Thyroid gland (tissue), 4 donors: ENCODE measurements around the gene PAPPA2. TPM values are rescaled to one million over a fixed set of nuclear protein-coding genes. Genes with fewer than 3 reads are reported as not detected.
A peak's percentile ranks its signal among the peaks of the same experiment; 100 is the strongest.

Source experiments
- DNase-seq, 2 donors: peaks; one replicate each; pipeline ENCODE4 v3.0.0-alpha.2; 2019
- H3K27ac ChIP-seq, 3 donors: fragments of 200-600 bp; sonication (generic); 1 replicate in 2 of 3; 2 replicates in 1 of 3; pipeline ENCODE4 v1.5.1; 2016 to 2019; ENCODE audit warnings: mild to moderate bottlenecking in 1 of 3, moderate library complexity in 1 of 3
- H3K27me3 ChIP-seq: fragments of 200-600 bp; sonication (generic); one replicate; pipeline ENCODE4 v1.5.1; 2019
- H3K36me3 ChIP-seq, 2 donors: fragments of 200-600 bp; sonication (generic); one replicate each; pipeline ENCODE4 v1.5.1; 2016 to 2019
- H3K4me1 ChIP-seq, 2 donors: fragments of 200-600 bp; sonication (generic); one replicate each; pipeline ENCODE4 v1.5.1; 2017 to 2019
- H3K4me3 ChIP-seq, 3 donors: fragments of 200-600 bp; sonication (generic); replicated peaks in 1 of 3; 1 replicate in 2 of 3; 2 replicates in 1 of 3; pipeline ENCODE4 v1.5.1; 2016; ENCODE audit warnings: mild to moderate bottlenecking in 1 of 3
- H3K9me3 ChIP-seq: fragments of 200-600 bp; sonication (generic); one replicate; pipeline ENCODE4 v1.5.1; 2017
- POLR2A ChIP-seq, 2 donors: fragments of 450-650 bp; IDR thresholded peaks; one replicate each; pipeline ENCODE4 v1.6.1; 2017; ENCODE audit warnings: antibody characterized with exemption in 2 of 2, mild to moderate bottlenecking in 2 of 2, moderate library complexity in 1 of 2
- WGBS, 2 donors: methylation state at CpG; one replicate each; pipeline ENCODE4 v1.1.5; 2017; 5-methylcytosine and 5-hydroxymethylcytosine counted together
- intact Hi-C: fragments of 100-400 bp; cut with DNase I; formaldehyde crosslinking; loops from one replicate; pipeline ENCODE4 v1.15.1; 2023
- total RNA-seq, 4 donors: library from RNA; depleted of rRNA; stranded (reverse); fragments of >200 nt; gene quantifications; one replicate each; pipeline ENCODE4 v1.2.3, GENCODE V29; 2016
- TF ChIP-seq, protein P1 (sequence below), 6 experiments: fragments of 200-600 bp in 3 of 6; fragments of 450-650 bp in 3 of 6; sonication (generic) in 3 of 6; IDR thresholded peaks; one replicate each; pipeline ENCODE4 v1.5.1; 2016 to 2019; ENCODE audit warnings: antibody characterized with exemption in 6 of 6, mild to moderate bottlenecking in 2 of 6, inconsistent platforms in 1 of 6, moderate library complexity in 1 of 6

Gene PAPPA2
- total RNA-seq, 4 donors from 2014 or later = 1.1 to 2.7 (median 1.6) TPM

GRCh38 chr1:176692988-176693696 lies 230.2 kb downstream of the PAPPA2 start:
- no peak overlapping the region for H3K27ac ChIP-seq

GRCh38 chr1:176693697-176694329 lies 230.8 kb downstream of the PAPPA2 start:
- H3K27me3 ChIP-seq = no peaks in the 10 kb centered on the region
- 73 to 75% methylated on average over 11 of the region's 11 CpGs for WGBS, 2 donors
- TF ChIP-seq, protein P1, sequence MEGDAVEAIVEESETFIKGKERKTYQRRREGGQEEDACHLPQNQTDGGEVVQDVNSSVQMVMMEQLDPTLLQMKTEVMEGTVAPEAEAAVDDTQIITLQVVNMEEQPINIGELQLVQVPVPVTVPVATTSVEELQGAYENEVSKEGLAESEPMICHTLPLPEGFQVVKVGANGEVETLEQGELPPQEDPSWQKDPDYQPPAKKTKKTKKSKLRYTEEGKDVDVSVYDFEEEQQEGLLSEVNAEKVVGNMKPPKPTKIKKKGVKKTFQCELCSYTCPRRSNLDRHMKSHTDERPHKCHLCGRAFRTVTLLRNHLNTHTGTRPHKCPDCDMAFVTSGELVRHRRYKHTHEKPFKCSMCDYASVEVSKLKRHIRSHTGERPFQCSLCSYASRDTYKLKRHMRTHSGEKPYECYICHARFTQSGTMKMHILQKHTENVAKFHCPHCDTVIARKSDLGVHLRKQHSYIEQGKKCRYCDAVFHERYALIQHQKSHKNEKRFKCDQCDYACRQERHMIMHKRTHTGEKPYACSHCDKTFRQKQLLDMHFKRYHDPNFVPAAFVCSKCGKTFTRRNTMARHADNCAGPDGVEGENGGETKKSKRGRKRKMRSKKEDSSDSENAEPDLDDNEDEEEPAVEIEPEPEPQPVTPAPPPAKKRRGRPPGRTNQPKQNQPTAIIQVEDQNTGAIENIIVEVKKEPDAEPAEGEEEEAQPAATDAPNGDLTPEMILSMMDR (IDR thresholded peaks at IDR 0.05) = no peak
- no peak for TF ChIP-seq POLR2A (IDR thresholded peaks at IDR 0.05)
- peaks cover 0 to 7% of the 10 kb centered on the region in 2 donors for H3K4me1 ChIP-seq
- no peak for DNase-seq
- H3K9me3 ChIP-seq = no peaks in the 10 kb centered on the region
- intact Hi-C loops = loop anchor here (5.0 to 10.0 kb wide), 2 partner anchors 132 to 319 kb away; no protein-coding TSS in a partner anchor
- no peak overlapping the region for H3K4me3 ChIP-seq
- H3K36me3 ChIP-seq = no peaks in the 10 kb centered on the region
- no peak overlapping the region for H3K27ac ChIP-seq

More at GRCh38 chr1:176692988-176693696, 230.2 kb downstream of the PAPPA2 start:
- no peak for TF ChIP-seq POLR2A (IDR thresholded peaks at IDR 0.05)
- TF ChIP-seq, protein P1 (IDR thresholded peaks at IDR 0.05) = no peak
- Histone ChIP-seq H3K27me3 (no peaks in the 10 kb centered on the region), H3K4me1 (peaks cover 0 to 7% of the 10 kb centered on the region in 2 donors), H3K9me3 (no peaks in the 10 kb centered on the region), H3K36me3 (no peaks in the 10 kb centered on the region), H3K4me3 (no peak overlapping the region)
- intact Hi-C loops = loop anchor here (5.0 to 10.0 kb wide), 2 partner anchors 131 to 318 kb away; no protein-coding TSS in a partner anchor
- 90 to 94% methylated on average over 6 of the region's 6 CpGs for WGBS, 2 donors
- DNase-seq = no peak

- no peaks in the 10 kb centered on the region for H3K9me3 ChIP-seq
- intact Hi-C loops = loop anchor here (5.0 to 10.0 kb wide), 2 partner anchors 132 to 320 kb away; no protein-coding TSS in a partner anchor
- H3K27ac ChIP-seq = no peak overlapping the region
- no peak overlapping the region for H3K4me3 ChIP-seq
- H3K4me1 ChIP-seq = peaks cover 0 to 7% of the 10 kb centered on the region in 2 donors
- H3K36me3 ChIP-seq = no peaks in the 10 kb centered on the region
- WGBS, 2 donors = 77 to 83% methylated on average over 2 of the region's 2 CpGs
- H3K27me3 ChIP-seq = no peaks in the 10 kb centered on the region
- no peak for DNase-seq
- TF ChIP-seq POLR2A (IDR thresholded peaks at IDR 0.05) = no peak
- TF ChIP-seq, protein P1 (IDR thresholded peaks at IDR 0.05) = no peak
These were observed 231.7 kb downstream of the PAPPA2 start for GRCh38 chr1:176694713-176695112.

GRCh38 chr1:176696109-176696508 lies 233.1 kb downstream of the PAPPA2 start:
- TF ChIP-seq, protein P1 (IDR thresholded peaks at IDR 0.05) = no peak
- no peak for TF ChIP-seq POLR2A (IDR thresholded peaks at IDR 0.05)
- H3K4me3 ChIP-seq = no peak overlapping the region
- peaks cover 4 to 14% of the 10 kb centered on the region in 2 donors for H3K4me1 ChIP-seq
- WGBS, 2 donors = 18 to 23% methylated on average over 3 to 5 of the region's 5 CpGs
- H3K36me3 ChIP-seq = no peaks in the 10 kb centered on the region
- H3K27ac ChIP-seq = peak overlapping the region in 1 of 3 donors; percentile 41
- no peaks in the 10 kb centered on the region for H3K27me3 ChIP-seq
- intact Hi-C loops = loop anchor here (10.0 kb wide), 1 partner anchor 321 kb away; no protein-coding TSS in a partner anchor
- H3K9me3 ChIP-seq = no peaks in the 10 kb centered on the region
- DNase-seq = peak; percentile 92 to 95
